Neural cell (in vitro differentiated cells): ENCODE data around the gene S100A16. TPM values are rescaled to one million over a fixed set of nuclear protein-coding genes. Genes with fewer than 3 reads are reported as not detected.

Experiments
- H2AFZ ChIP-seq: fragments of 200-600, 300-800 bp; sonication (generic), shearing (Covaris generic); 2 replicates; pipeline ENCODE4 v1.6.0; 2014; ENCODE audit warnings: low read depth, mild to moderate bottlenecking, antibody characterized with exemption, low read length, moderate library complexity
- H3F3A ChIP-seq: fragments of 200-600 bp; shearing (Covaris generic); 2 replicates; pipeline ENCODE4 v1.6.1; 2016; ENCODE audit warnings: mild to moderate bottlenecking, moderate library complexity, mixed read lengths, antibody characterized with exemption, low read length; ENCODE audit not compliant: insufficient read depth, poor library complexity, severe bottlenecking
- H3K27ac ChIP-seq: fragments of 200-600, 300-800 bp; sonication (generic), shearing (Covaris generic); 2 replicates; pipeline ENCODE4 v1.5.1; 2014; ENCODE audit warnings: mild to moderate bottlenecking, low read length, moderate library complexity
- H3K27me3 ChIP-seq: fragments of 300-800, 200-600 bp; sonication (generic), shearing (Covaris generic); 2 replicates; pipeline ENCODE4 v1.6.0; 2014; ENCODE audit warnings: mild to moderate bottlenecking, low read depth, low read length, moderate library complexity; ENCODE audit not compliant: insufficient read depth
- H3K36me3 ChIP-seq: fragments of 300-800, 200-600 bp; sonication (generic), shearing (Covaris generic); 2 replicates; pipeline ENCODE4 v1.5.1; 2014; ENCODE audit warnings: mild to moderate bottlenecking, antibody characterized with exemption, low read length, moderate library complexity; ENCODE audit not compliant: insufficient read depth
- H3K4me2 ChIP-seq: fragments of 300-800, 200-600 bp; sonication (generic), shearing (Covaris generic); 2 replicates; pipeline ENCODE4 v1.6.0; 2014; ENCODE audit warnings: mild to moderate bottlenecking, low read length
- H3K4me3 ChIP-seq: fragments of 300-800, 200-600 bp; sonication (generic), shearing (Covaris generic); 2 replicates; pipeline ENCODE4 v1.5.1; 2014; ENCODE audit warnings: mild to moderate bottlenecking, low read length, moderate library complexity
- H3K79me2 ChIP-seq: fragments of 200-600 bp; shearing (Covaris generic); replicated peaks from 2 replicates; pipeline ENCODE4 v1.6.0; 2014; ENCODE audit warnings: mild to moderate bottlenecking, low read length, moderate library complexity; ENCODE audit not compliant: insufficient read depth
- H3K9ac ChIP-seq: fragments of 300-800, 200-600 bp; sonication (generic), shearing (Covaris generic); 2 replicates; pipeline ENCODE4 v1.6.1; 2016; ENCODE audit warnings: mild to moderate bottlenecking, low read length, mixed read lengths
- H3K9me2 ChIP-seq: fragments of 200-600 bp; shearing (Covaris generic); 2 replicates; pipeline ENCODE4 v1.6.1; 2016; ENCODE audit warnings: mild to moderate bottlenecking, low read length, mixed read lengths; ENCODE audit not compliant: insufficient read depth
- H3K9me3 ChIP-seq: fragments of 200-600, 300-800 bp; sonication (generic), shearing (Covaris generic); 2 replicates; pipeline ENCODE4 v1.6.1; 2016; ENCODE audit warnings: mild to moderate bottlenecking, mixed run types, low read length, moderate library complexity, mixed read lengths
- H4K20me1 ChIP-seq: fragments of 200-600 bp; shearing (Covaris generic); 2 replicates; pipeline ENCODE4 v1.6.1; 2016; ENCODE audit warnings: mild to moderate bottlenecking, mixed run types; ENCODE audit not compliant: insufficient read depth
- CTCF ChIP-seq: fragments of 450-650 bp; IDR thresholded peaks from 2 replicates; pipeline ENCODE4 v1.5.1; 2014; ENCODE audit warnings: antibody characterized with exemption, mild to moderate bottlenecking, moderate library complexity; ENCODE audit not compliant: poor library complexity, severe bottlenecking
- EP300 ChIP-seq: fragments of 450-650 bp; conservative IDR thresholded peaks from 2 replicates; pipeline ENCODE4 v1.6.1; 2014; ENCODE audit warnings: antibody characterized with exemption, mild to moderate bottlenecking, moderate library complexity; ENCODE audit not compliant: poor library complexity, severe bottlenecking
- EZH2 ChIP-seq: fragments of 200-600, 300-800 bp; shearing (Covaris generic), sonication (generic); IDR thresholded peaks from 2 replicates; pipeline ENCODE4 v1.6.1; 2014; ENCODE audit warnings: antibody characterized with exemption, low read length, borderline replicate concordance, mild to moderate bottlenecking; ENCODE audit not compliant: insufficient read depth, poor library complexity, severe bottlenecking
- MXI1 ChIP-seq: fragments of 450-650 bp; conservative IDR thresholded peaks from 2 replicates; pipeline ENCODE4 v1.6.1; 2014; ENCODE audit warnings: antibody characterized with exemption, mild to moderate bottlenecking; ENCODE audit not compliant: poor library complexity, severe bottlenecking
- POLR2AphosphoS5 ChIP-seq: IDR thresholded peaks from 2 replicates; pipeline ENCODE4 v1.6.1; 2012
- RAD21 ChIP-seq: fragments of 450-650 bp; conservative IDR thresholded peaks from 2 replicates; pipeline ENCODE4 v1.6.1; 2014; ENCODE audit warnings: antibody characterized with exemption, mild to moderate bottlenecking, moderate library complexity
- REST ChIP-seq: IDR thresholded peaks from 2 replicates; pipeline ENCODE4 v1.6.1; 2012; ENCODE audit warnings: borderline replicate concordance
- SMC3 ChIP-seq: fragments of 450-650 bp; conservative IDR thresholded peaks from 2 replicates; pipeline ENCODE4 v1.6.1; 2014; ENCODE audit warnings: antibody characterized with exemption, mild to moderate bottlenecking, moderate library complexity; ENCODE audit not compliant: poor library complexity
- TAF1 ChIP-seq: IDR thresholded peaks from 2 replicates; pipeline ENCODE4 v1.6.1; 2012; ENCODE audit warnings: low read depth
- polyA plus RNA-seq: library from polyadenylated mRNA; depleted of rRNA; stranded (reverse); fragments of >200 nt; gene quantifications from 2 replicates; pipeline ENCODE4 v1.2.3, GENCODE V29; 2014

Gene S100A16
- polyA plus RNA-seq, 1 donor from 2014 or later: not detected

- H2AFZ ChIP-seq: no peak overlapping the region
- no peaks in the 10 kb centered on the region for H3K36me3 ChIP-seq
- H3K27ac ChIP-seq: no peak overlapping the region
- H4K20me1 ChIP-seq: no peaks in the 10 kb centered on the region
- H3K9me3 ChIP-seq: no peaks in the 10 kb centered on the region
- H3K4me3 ChIP-seq: no peak overlapping the region
- no peak overlapping the region for H3K9ac ChIP-seq
- no peaks in the 10 kb centered on the region for H3F3A ChIP-seq
- H3K27me3 ChIP-seq: no peaks in the 10 kb centered on the region
- H3K4me2 ChIP-seq: no peak overlapping the region
- TF ChIP-seq CTCF (no peak), SMC3 (no peak), POLR2AphosphoS5 (no peak), REST (no peak), MXI1 (no peak), RAD21 (no peak), EZH2 (no peak), EP300 (no peak), TAF1 (no peak)
- H3K9me2 ChIP-seq: no peaks in the 10 kb centered on the region
- no peaks in the 10 kb centered on the region for H3K79me2 ChIP-seq
Measured at GRCh38 chr1:153651771-153652170, 38.8 kb upstream of the S100A16 start.

GRCh38 chr1:153649863-153650235 lies 36.9 kb upstream of the S100A16 start:
- Histone ChIP-seq H3K4me2 (no peak overlapping the region), H3K27ac (no peak overlapping the region), H3K9me2 (no peaks in the 10 kb centered on the region), H3K9ac (no peak overlapping the region), H3K9me3 (no peaks in the 10 kb centered on the region), H3K79me2 (no peaks in the 10 kb centered on the region), H3F3A (no peaks in the 10 kb centered on the region), H4K20me1 (no peaks in the 10 kb centered on the region), H3K36me3 (no peaks in the 10 kb centered on the region), H2AFZ (no peak overlapping the region), H3K4me3 (no peak overlapping the region), H3K27me3 (no peaks in the 10 kb centered on the region)
- no peak for TF ChIP-seq EZH2
- TF ChIP-seq TAF1: no peak
- TF ChIP-seq POLR2AphosphoS5: no peak
- TF ChIP-seq SMC3: no peak
- no peak for TF ChIP-seq EP300
- no peak for TF ChIP-seq RAD21
- TF ChIP-seq CTCF: no peak
- no peak for TF ChIP-seq REST
- TF ChIP-seq MXI1: no peak
